ENCODE measurements around the gene CD209. TPM values are rescaled to one million over a fixed set of nuclear protein-coding genes. Genes with fewer than 3 reads are reported as not detected.

The CD209 gene
- total and polyA plus RNA-seq, 4 experiments from 2014 or later: 0.17 to 0.28 TPM; not detected in 2

- H3K27me3 Mint-ChIP-seq: peaks cover 7 to 17% of the 10 kb centered on the region in 2 donors
- no peaks in the 10 kb centered on the region for H3K9me3 Mint-ChIP-seq
- Histone ChIP-seq H3K4me3 (ENCODE audit: low read length in 2 of 2) (no peak overlapping the region), H3K36me3 (ENCODE audit: insufficient read depth, low read length) (no peaks in the 10 kb centered on the region), H3K4me1 (ENCODE audit: insufficient read depth, low read length) (no peaks in the 10 kb centered on the region), H3K27me3 (ENCODE audit: insufficient read depth, low read length) (no peaks in the 10 kb centered on the region), H3K9me3 (ENCODE audit: control insufficient read depth in 1 of 2, low read length in 2 of 2) (no peaks in the 10 kb centered on the region), H3K27ac (ENCODE audit: low read depth, low read length) (no peak overlapping the region)
- no peak overlapping the region for H3K4me3 Mint-ChIP-seq
- H3K27ac Mint-ChIP-seq: no peak overlapping the region
- ChIA-PET CTCF (ENCODE audit: partially characterized antibody) (no interaction called here), POLR2A (ENCODE audit: partially characterized antibody) (no interaction called here)
- H3K36me3 Mint-ChIP-seq: no peaks in the 10 kb centered on the region
- intact Hi-C loops (cut with micrococcal nuclease): no loop called here
- DNase-seq: no peak
- H3K4me1 Mint-ChIP-seq: peaks cover 0 to 2% (median under 1%) of the 10 kb centered on the region in 4 donors
Observed at GRCh38 chr19:7744871-7745650, 2.3 kb downstream of the CD209 start.

GRCh38 chr19:7744199-7744786, 3.0 kb downstream of the CD209 start:
- intact Hi-C loops (cut with micrococcal nuclease): no loop called here
- H3K9me3 ChIP-seq (ENCODE audit: control insufficient read depth in 1 of 2, low read length in 2 of 2): no peaks in the 10 kb centered on the region
- Mint-ChIP-seq H3K27me3 (peaks cover 8 to 19% of the 10 kb centered on the region in 2 donors), H3K36me3 (no peaks in the 10 kb centered on the region), H3K9me3 (no peaks in the 10 kb centered on the region), H3K4me3 (no peak overlapping the region), H3K4me1 (peaks cover 0 to 2% (median 0%) of the 10 kb centered on the region in 4 donors), H3K27ac (no peak overlapping the region)
- no peaks in the 10 kb centered on the region for H3K36me3 ChIP-seq (ENCODE audit: insufficient read depth, low read length)
- H3K27ac ChIP-seq (ENCODE audit: low read depth, low read length): no peak overlapping the region
- H3K4me3 ChIP-seq (ENCODE audit: low read length in 2 of 2): no peak overlapping the region
- H3K4me1 ChIP-seq (ENCODE audit: insufficient read depth, low read length): no peaks in the 10 kb centered on the region
- CTCF ChIA-PET (ENCODE audit: partially characterized antibody): no interaction called here
- POLR2A ChIA-PET (ENCODE audit: partially characterized antibody): no interaction called here
- no peaks in the 10 kb centered on the region for H3K27me3 ChIP-seq (ENCODE audit: insufficient read depth, low read length)
- no peak for DNase-seq

GRCh38 chr19:7743425-7743841, 3.9 kb downstream of the CD209 start:
- Histone ChIP-seq H3K27ac (ENCODE audit: low read depth, low read length) (no peak overlapping the region), H3K36me3 (ENCODE audit: insufficient read depth, low read length) (no peaks in the 10 kb centered on the region), H3K9me3 (ENCODE audit: control insufficient read depth in 1 of 2, low read length in 2 of 2) (no peaks in the 10 kb centered on the region), H3K4me3 (ENCODE audit: low read length in 2 of 2) (no peak overlapping the region), H3K4me1 (ENCODE audit: insufficient read depth, low read length) (no peaks in the 10 kb centered on the region), H3K27me3 (ENCODE audit: insufficient read depth, low read length) (no peaks in the 10 kb centered on the region)
- intact Hi-C loops (cut with micrococcal nuclease): no loop called here
- no peak for DNase-seq
- Mint-ChIP-seq H3K4me1 (peaks cover 0 to 2% (median 0%) of the 10 kb centered on the region in 4 donors), H3K27ac (no peak overlapping the region), H3K27me3 (peaks cover 8 to 19% of the 10 kb centered on the region in 2 donors), H3K9me3 (no peaks in the 10 kb centered on the region), H3K36me3 (no peaks in the 10 kb centered on the region), H3K4me3 (no peak overlapping the region)
- POLR2A ChIA-PET (ENCODE audit: partially characterized antibody): no interaction called here
- CTCF ChIA-PET (ENCODE audit: partially characterized antibody): no interaction called here

- intact Hi-C loops (cut with micrococcal nuclease): no loop called here
- no peaks in the 10 kb centered on the region for H3K4me1 ChIP-seq (ENCODE audit: insufficient read depth, low read length)
- H3K27ac ChIP-seq (ENCODE audit: low read depth, low read length): no peak overlapping the region
- no peaks in the 10 kb centered on the region for H3K36me3 Mint-ChIP-seq
- ChIA-PET POLR2A (ENCODE audit: partially characterized antibody) (no interaction called here), CTCF (ENCODE audit: partially characterized antibody) (no interaction called here)
- H3K36me3 ChIP-seq (ENCODE audit: insufficient read depth, low read length): no peaks in the 10 kb centered on the region
- no peak overlapping the region for H3K4me3 ChIP-seq (ENCODE audit: low read length in 2 of 2)
- no peak for DNase-seq
- no peak overlapping the region for H3K4me3 Mint-ChIP-seq
- no peak overlapping the region for H3K27ac Mint-ChIP-seq
- H3K4me1 Mint-ChIP-seq: peaks cover 0 to 2% (median 0%) of the 10 kb centered on the region in 4 donors
- no peaks in the 10 kb centered on the region for H3K27me3 ChIP-seq (ENCODE audit: insufficient read depth, low read length)
- H3K9me3 Mint-ChIP-seq: no peaks in the 10 kb centered on the region
- H3K27me3 Mint-ChIP-seq: peaks cover 8 to 20% of the 10 kb centered on the region in 2 donors
- no peaks in the 10 kb centered on the region for H3K9me3 ChIP-seq (ENCODE audit: control insufficient read depth in 1 of 2, low read length in 2 of 2)
Observed at GRCh38 chr19:7742991-7743390, 4.3 kb downstream of the CD209 start.

GRCh38 chr19:7742575-7742974, 4.8 kb downstream of the CD209 start:
- H3K4me1 Mint-ChIP-seq: peaks cover 0 to 2% (median 0%) of the 10 kb centered on the region in 4 donors
- H3K27ac Mint-ChIP-seq: no peak overlapping the region
- no peak overlapping the region for H3K4me3 Mint-ChIP-seq
- Histone ChIP-seq H3K4me3 (ENCODE audit: low read length in 2 of 2) (no peak overlapping the region), H3K36me3 (ENCODE audit: insufficient read depth, low read length) (no peaks in the 10 kb centered on the region), H3K4me1 (ENCODE audit: insufficient read depth, low read length) (no peaks in the 10 kb centered on the region), H3K27me3 (ENCODE audit: insufficient read depth, low read length) (no peaks in the 10 kb centered on the region), H3K27ac (ENCODE audit: low read depth, low read length) (no peak overlapping the region), H3K9me3 (ENCODE audit: control insufficient read depth in 1 of 2, low read length in 2 of 2) (no peaks in the 10 kb centered on the region)
- intact Hi-C loops (cut with micrococcal nuclease): no loop called here
- POLR2A ChIA-PET (ENCODE audit: partially characterized antibody): no interaction called here
- H3K9me3 Mint-ChIP-seq: no peaks in the 10 kb centered on the region
- H3K27me3 Mint-ChIP-seq: peaks cover 8 to 19% of the 10 kb centered on the region in 2 donors
- no peaks in the 10 kb centered on the region for H3K36me3 Mint-ChIP-seq
- CTCF ChIA-PET (ENCODE audit: partially characterized antibody): no interaction called here
- no peak for DNase-seq

- peaks cover 0 to 2% (median 0%) of the 10 kb centered on the region in 4 donors for H3K4me1 Mint-ChIP-seq
- Histone ChIP-seq H3K9me3 (ENCODE audit: control insufficient read depth in 1 of 2, low read length in 2 of 2) (no peaks in the 10 kb centered on the region), H3K36me3 (ENCODE audit: insufficient read depth, low read length) (no peaks in the 10 kb centered on the region), H3K27me3 (ENCODE audit: insufficient read depth, low read length) (no peaks in the 10 kb centered on the region), H3K27ac (ENCODE audit: low read depth, low read length) (no peak overlapping the region), H3K4me1 (ENCODE audit: insufficient read depth, low read length) (no peaks in the 10 kb centered on the region), H3K4me3 (ENCODE audit: low read length in 2 of 2) (no peak overlapping the region)
- no peak for DNase-seq
- no peaks in the 10 kb centered on the region for H3K36me3 Mint-ChIP-seq
- H3K27me3 Mint-ChIP-seq: peaks cover 12 to 22% of the 10 kb centered on the region in 2 donors
- H3K9me3 Mint-ChIP-seq: no peaks in the 10 kb centered on the region
- ChIA-PET POLR2A (ENCODE audit: partially characterized antibody) (no interaction called here), CTCF (ENCODE audit: partially characterized antibody) (no interaction called here)
- peak overlapping the region in 1 of 8 donors; percentile 13 for H3K4me3 Mint-ChIP-seq
- no peak overlapping the region for H3K27ac Mint-ChIP-seq
- intact Hi-C loops (cut with micrococcal nuclease): no loop called here
Observed at GRCh38 chr19:7740682-7741054, 6.7 kb downstream of the CD209 start.

- no peak overlapping the region for H3K27ac Mint-ChIP-seq
- peaks cover 0 to 1% (median 0%) of the 10 kb centered on the region in 8 donors for H3K9me3 Mint-ChIP-seq
- H3K27me3 Mint-ChIP-seq: peaks cover 14 to 22% of the 10 kb centered on the region in 2 donors
- intact Hi-C loops (cut with micrococcal nuclease): no loop called here
- no peak overlapping the region for H3K4me3 Mint-ChIP-seq
- Histone ChIP-seq H3K27me3 (ENCODE audit: insufficient read depth, low read length) (no peaks in the 10 kb centered on the region), H3K9me3 (ENCODE audit: control insufficient read depth in 1 of 2, low read length in 2 of 2) (no peaks in the 10 kb centered on the region), H3K4me1 (ENCODE audit: insufficient read depth, low read length) (no peaks in the 10 kb centered on the region), H3K27ac (ENCODE audit: low read depth, low read length) (no peak overlapping the region), H3K4me3 (ENCODE audit: low read length in 2 of 2) (no peak overlapping the region), H3K36me3 (ENCODE audit: insufficient read depth, low read length) (no peaks in the 10 kb centered on the region)
- H3K4me1 Mint-ChIP-seq: peaks cover 0 to 2% (median 0%) of the 10 kb centered on the region in 4 donors
- ChIA-PET CTCF (ENCODE audit: partially characterized antibody) (interaction anchor here (1.9 kb wide), 1 partner anchor 59 kb away, joined by 7 read pairs; the partner anchor contains the start of gene TRAPPC5), POLR2A (ENCODE audit: partially characterized antibody) (no interaction called here)
- DNase-seq: no peak
- no peaks in the 10 kb centered on the region for H3K36me3 Mint-ChIP-seq
Observed at GRCh38 chr19:7739801-7740681, 7.3 kb downstream of the CD209 start.
